BE2C (cell line): ENCODE results near the gene PFDN4.

ENCODE experiments used
- DNase-seq: peaks from one replicate; pipeline ENCODE4 v3.0.0-alpha.2; 2020
- H3K27me3 ChIP-seq: fragments of 250-450 bp; sonication (Bioruptor Pico); 2 replicates; pipeline ENCODE4 v1.5.1; 2020; ENCODE audit warnings: mild to moderate bottlenecking
- H3K36me3 ChIP-seq: fragments of 250-450 bp; sonication (Bioruptor Pico); 2 replicates; pipeline ENCODE4 v1.5.1; 2020; ENCODE audit warnings: mild to moderate bottlenecking
- H3K4me1 ChIP-seq: fragments of 250-450 bp; sonication (Bioruptor Pico); 2 replicates; pipeline ENCODE4 v1.5.1; 2020
- H3K4me3 ChIP-seq: 2 replicates; pipeline ENCODE4 v1.5.1; 2011; ENCODE audit warnings: low read depth, low read length
- H3K9me3 ChIP-seq: fragments of 250-450 bp; sonication (Bioruptor Pico); 2 replicates; pipeline ENCODE4 v1.5.1; 2020
- CTCF ChIP-seq: IDR thresholded peaks from 2 replicates; pipeline ENCODE4 v1.5.1; 2012; ENCODE audit warnings: mild to moderate bottlenecking, low read depth, low read length

The PFDN4 gene

DNA sequence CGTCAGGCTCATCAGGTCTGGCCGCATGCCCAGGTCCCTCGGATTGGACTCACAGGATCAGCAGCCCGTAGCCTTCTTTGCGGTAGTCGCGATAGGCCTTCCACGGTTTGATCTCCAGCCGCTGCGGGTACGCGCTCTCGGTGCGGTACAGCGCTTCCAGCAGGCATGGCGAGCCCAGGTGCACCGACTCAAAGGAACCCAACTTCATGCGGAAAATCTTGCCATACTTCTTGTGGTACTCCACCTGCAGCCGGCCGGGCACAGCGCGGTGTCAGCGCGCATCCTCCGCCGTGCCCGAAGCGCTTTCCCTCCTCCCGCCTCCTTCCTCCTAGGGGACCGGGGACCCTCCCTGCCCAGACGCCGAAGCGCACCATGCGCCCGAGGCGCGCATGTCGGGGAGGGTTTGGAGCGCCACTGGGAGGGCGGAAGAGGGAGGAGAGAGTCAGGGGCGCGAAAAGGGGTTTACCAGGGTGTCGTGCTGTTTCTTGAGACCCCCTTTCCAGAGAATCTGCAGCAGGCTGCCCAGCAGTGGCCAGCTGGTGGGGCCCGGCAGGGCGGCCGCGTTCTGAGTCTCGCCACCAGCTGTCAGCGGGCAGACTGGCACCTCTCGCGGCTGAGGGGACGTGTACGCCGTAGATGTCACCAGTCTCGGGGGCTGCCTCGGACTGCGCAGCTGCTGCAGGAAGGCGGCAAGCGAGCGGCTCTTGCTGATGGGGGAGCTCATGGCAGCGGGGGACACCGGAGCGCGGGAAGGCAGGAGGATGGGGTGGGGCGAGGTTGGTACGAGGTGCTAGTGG is 34.8 kb upstream of the PFDN4 start:
- TF ChIP-seq CTCF = no peak
- H3K4me3 ChIP-seq = no peak overlapping the region
- DNase-seq = no peak
- no peaks in the 10 kb centered on the region; the same call in 1 of the 2 replicates for H3K9me3 ChIP-seq
- no peaks in the 10 kb centered on the region for H3K4me1 ChIP-seq
- H3K27me3 ChIP-seq = peaks cover 88% of the 10 kb centered on the region
- no peaks in the 10 kb centered on the region for H3K36me3 ChIP-seq

- TF ChIP-seq CTCF = no peak
- no peaks in the 10 kb centered on the region; the same call in 1 of the 2 replicates for H3K9me3 ChIP-seq
- peaks cover 84% of the 10 kb centered on the region for H3K27me3 ChIP-seq
- H3K4me1 ChIP-seq = no peaks in the 10 kb centered on the region
- no peak for DNase-seq
- no peak within 1 kb of the TSS for H3K4me3 ChIP-seq
- no peaks in the 10 kb centered on the region for H3K36me3 ChIP-seq
These were observed 34.0 kb upstream of the PFDN4 start, which contains the start of gene CYP24A1 for GRCh38 chr20:54173653-54174456. TSS of gene CYP24A1 (minus strand) at chr20:54173986. CDS start at chr20:54173579, 407 bp downstream.

DNA sequence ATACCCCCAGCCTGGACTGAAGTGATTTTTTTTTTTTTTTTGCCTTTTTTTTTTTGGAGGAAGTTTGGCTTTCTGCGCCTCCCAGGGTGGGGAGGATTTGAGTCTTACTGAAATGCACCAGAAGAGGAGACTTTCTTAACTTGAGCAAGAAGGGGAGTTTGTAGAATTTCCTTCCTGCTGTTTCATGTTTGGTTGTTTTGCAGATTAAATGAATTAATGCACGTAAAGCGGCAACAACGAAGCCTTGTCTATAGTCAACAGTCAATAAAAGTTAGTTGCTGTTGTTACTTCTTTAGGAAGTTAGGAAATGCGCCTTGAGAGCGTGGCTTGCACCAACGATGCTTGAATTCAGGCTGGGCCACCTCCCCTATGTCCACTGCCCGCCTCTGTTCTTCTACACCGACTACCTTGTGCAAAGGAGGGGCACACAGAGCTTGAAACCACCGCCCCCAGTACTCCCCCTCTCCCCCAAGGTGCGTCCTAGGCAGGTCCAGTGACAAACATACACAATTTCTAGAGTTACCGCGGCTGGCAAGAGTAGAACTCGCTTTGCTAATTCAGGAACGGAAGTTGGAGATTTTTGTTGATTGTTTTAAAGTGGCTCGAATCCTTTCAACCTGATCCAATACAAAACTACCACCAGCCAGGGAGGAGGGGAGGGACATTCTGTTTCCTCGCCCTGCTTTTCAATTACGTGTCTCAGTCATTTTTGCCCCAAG is 33.3 kb upstream of the PFDN4 start:
- no peaks in the 10 kb centered on the region for H3K4me1 ChIP-seq
- no peak for DNase-seq
- no peak for TF ChIP-seq CTCF
- no peak overlapping the region for H3K4me3 ChIP-seq
- peaks cover 76% of the 10 kb centered on the region for H3K27me3 ChIP-seq
- H3K9me3 ChIP-seq = no peaks in the 10 kb centered on the region
- no peaks in the 10 kb centered on the region for H3K36me3 ChIP-seq

DNA sequence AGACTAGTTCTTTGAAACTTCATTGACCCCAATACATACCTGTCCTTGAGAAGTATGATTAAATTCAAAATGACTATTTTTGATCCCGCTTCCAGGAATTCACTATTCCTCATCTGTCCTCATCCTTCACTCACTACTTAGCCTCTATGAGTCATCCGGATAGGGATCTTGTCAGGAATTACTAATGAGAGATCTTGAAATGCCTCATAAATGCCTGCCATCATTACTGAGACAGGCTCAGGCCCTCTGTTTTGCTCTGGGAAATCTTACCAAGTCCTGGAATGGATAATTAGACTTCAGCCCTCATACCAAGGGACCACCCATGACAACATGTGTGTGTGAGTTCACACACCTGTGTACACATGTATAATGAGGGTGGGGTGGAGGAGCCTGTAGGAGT is 31.3 kb upstream of the PFDN4 start:
- no peak overlapping the region for H3K4me3 ChIP-seq
- TF ChIP-seq CTCF = no peak
- H3K27me3 ChIP-seq = peaks cover 67% of the 10 kb centered on the region
- no peaks in the 10 kb centered on the region for H3K4me1 ChIP-seq
- H3K9me3 ChIP-seq = no peaks in the 10 kb centered on the region
- H3K36me3 ChIP-seq = no peaks in the 10 kb centered on the region
- DNase-seq = no peak

- TF ChIP-seq CTCF = no peak
- Histone ChIP-seq H3K27me3 (peaks cover 64% of the 10 kb centered on the region), H3K36me3 (no peaks in the 10 kb centered on the region), H3K4me3 (no peak overlapping the region), H3K9me3 (no peaks in the 10 kb centered on the region), H3K4me1 (no peaks in the 10 kb centered on the region)
- no peak for DNase-seq
These were observed 30.5 kb upstream of the PFDN4 start for GRCh38 chr20:54177378-54177777.
